ENCODE data around the gene FGFRL1.

FGFRL1 gene

DNA sequence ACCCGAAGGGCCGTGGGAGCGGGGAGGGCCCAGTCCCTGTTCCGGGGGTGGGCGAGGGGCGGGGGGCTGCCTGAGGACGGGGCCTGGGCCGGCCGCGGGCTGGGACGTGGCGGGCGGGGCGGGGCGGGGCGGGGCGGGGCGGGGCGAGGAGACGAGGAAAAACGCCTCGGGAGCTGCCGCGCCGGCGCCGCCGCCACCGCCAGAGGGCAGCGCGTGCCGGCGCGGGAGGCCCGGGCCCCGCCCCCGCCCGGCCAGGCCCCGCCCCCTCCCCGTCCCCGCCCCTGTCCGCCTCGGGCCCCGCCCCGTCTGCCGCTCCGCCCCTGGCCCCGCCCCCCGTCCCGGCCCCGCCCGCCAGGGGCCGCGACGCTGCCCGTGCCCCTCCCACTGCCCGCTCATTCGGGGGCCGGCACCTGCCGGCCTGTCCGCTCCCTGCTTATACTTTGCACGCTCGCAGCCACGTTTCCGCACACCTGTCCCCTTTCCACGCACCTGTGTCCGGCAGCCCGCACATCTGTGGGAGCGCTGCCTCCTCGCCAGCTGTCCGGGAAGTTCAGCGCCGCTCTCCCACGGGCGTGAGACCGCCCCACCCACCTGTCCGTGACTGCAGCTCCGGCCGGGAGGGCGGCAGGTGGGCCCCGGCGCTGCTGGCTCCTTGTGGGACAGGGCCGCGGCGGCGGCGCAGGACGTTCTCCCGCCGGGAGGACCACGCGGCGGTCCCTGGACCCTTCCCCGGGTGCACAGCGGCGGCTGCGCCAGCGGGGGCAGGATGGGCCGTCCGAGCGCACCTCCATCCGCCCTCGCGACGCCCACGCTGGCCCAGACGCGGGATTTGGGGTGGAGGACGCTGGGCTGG is 1.7 kb upstream of the FGFRL1 start:
- DNase-seq = peak; percentile 76

DNA sequence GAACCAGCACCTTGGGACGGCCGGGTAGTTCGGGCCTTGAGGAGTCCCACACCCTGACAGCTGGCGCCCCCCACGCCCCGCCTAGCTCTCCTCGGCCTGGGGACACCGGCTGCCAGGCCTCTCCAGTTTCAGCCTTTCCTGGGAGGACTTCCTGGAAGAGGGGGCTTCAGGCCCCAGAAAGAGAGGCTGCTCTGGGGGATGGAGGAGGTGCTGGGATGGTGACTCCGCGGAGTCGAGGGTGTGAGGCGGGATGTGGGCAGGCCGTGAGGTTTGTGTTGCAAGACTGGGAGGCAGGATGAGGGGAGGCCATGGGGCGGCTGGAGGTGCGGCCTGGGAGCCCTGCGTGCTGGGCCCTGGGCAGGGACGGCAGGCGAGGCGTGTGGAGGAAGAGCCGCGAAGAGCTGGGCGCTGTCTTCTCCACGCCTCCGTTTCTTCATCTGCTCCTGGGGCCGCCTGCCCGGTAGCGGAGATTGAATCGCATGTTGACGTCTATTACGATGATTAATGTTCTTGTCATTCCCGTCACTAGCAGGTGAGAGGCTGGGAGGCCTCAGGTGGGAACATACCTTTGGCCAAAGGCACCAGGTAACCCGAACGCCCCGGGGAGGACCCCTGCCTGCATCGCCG is 918 bp upstream of the FGFRL1 start:
- DNase-seq = peak; percentile 71

- no peak for DNase-seq
Measured at GRCh38 chr4:1011666-1012033, 224 bp downstream of the FGFRL1 start.

DNA sequence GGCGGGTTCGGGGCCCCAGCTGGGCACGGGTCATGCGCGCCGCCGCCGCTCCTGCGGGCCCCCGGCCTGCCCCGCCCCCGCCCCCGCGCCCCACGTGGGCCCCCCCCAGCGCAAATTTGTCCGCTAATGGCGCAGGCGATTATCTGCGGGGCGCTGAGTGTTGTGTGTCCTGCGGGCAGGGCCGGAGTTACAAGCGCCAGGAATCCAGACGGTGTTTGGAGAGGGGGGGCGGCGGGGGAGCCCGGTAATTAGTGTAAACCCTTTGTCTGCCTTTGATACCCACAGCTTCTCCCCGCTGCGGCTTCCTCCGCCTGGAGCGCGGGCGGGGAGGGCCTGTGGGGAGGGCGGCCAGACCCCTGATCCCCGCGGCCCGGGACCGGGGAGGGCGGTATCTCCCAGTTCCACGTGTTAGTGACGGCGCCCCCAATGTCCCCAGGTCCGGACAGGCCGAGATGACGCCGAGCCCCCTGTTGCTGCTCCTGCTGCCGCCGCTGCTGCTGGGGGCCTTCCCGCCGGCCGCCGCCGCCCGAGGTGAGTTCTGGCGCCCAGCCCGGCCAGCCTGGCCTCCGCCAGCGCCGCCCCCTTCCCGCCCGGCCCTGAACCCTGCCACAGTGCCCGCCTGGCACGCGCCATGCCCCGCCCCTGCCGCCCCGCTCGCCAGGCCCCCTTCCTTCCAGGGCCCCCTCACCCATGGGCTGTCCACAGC is 761 bp downstream of the FGFRL1 start:
- DNase-seq = no peak

- no peak for DNase-seq
Measured at GRCh38 chr4:1013225-1014073, 2.0 kb downstream of the FGFRL1 start.

DNA sequence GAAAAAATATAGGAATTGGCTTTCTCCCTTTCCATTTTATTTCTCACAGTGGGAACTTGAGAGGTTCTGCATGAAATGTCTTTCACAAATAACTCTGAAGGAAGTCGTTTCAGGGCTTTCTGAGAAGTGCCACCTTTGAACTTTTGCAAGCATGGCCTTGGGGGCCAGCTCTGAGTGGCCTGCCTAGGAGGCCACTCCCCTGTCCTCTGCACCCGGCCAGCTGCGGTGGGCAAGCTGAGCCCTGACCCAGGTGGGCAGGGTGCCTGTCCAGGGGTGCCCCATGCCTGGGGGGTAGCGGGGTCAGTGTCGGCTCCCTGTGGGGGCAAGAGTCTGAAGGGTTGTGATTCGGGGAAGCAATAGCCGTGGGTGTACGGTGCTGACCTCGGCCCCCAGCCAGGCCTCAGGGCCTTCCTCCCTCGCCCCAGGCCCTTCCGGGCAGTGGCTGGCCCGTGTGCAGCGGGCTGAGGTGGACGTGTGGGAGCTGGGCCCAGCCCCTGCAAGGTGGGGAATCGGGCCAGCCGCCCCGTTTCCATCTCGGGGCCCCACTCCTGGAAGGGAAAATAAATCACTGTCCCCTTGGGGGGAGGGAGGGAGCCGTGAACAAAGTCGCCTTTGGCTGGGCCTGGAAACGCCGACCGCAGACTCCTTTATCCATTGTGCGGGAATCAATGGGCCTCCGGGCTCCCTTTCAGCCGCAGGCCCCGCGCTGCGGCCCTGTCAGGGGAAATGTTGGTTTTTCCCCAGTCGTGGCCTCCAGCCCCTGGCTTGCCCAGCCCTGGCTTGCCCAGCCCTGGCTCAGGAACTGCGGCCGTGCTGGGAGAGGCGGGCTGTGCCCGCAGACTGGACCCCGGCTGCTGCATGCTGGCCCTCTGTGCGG is 3.1 kb downstream of the FGFRL1 start:
- no peak for DNase-seq

DNA sequence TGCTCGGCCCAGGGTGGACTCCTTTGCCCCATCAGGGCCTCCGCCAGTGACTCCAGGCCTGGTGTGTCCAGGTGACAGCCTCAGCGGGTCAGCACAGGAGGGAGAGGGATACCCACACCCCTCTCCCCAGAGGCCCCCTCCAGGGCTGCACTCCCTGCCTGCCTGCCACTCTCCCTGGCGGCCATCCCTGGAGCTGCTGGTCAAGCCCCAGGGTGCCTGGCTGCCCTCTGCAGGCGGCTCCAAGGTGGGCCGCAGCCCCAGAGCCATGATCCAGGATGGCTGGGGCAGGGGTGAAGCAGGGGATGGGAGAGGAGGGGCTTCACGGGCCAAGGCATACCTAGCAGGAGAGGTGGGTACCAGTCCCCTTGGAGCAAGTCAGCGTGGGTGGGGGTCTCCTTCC is 3.8 kb downstream of the FGFRL1 start:
- DNase-seq = no peak

DNA sequence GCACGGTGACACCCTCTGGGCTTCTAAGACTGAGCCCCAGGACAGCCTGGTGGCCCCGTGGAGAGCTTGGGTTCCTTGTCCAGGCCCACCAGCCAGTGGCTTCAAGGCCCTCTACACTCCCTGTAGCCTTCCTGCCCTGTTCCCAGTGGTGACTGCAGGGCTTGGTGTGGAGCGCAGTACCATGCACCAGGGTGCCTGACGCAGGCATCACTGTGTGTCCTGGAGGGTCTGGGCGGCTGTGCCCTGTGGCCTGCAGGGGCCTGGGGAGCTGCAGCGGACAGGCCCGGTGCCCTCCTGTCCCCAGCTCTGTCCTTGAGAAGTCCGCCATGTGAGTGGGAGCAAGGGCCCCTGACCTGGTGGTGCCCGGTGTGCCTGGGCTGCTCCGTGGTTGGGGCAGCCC is 4.3 kb downstream of the FGFRL1 start:
- no peak for DNase-seq

DNA sequence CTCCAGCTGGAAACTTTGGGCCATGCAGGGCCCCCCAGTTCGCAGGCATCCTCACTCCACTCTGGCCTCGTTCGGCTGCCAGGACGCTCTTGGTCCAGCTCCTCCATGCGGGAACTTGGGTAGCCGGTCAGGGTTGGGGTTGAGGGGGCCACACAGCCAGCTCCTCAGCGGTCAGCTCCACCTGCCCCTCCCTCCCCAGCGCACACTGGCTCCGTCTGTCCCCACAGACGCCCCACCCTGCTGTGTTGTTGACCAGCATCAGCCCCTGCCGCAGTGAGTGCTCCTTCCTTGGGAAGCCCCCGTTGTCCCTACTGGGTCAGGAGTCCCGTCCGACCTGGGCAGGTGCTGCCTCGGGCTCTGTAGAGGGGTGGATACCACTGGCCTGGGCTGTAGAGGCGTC is 5.8 kb downstream of the FGFRL1 start:
- no peak for DNase-seq

GRCh38 chr4:1017706-1018105 is 6.3 kb downstream of the FGFRL1 start:
- no peak for DNase-seq

DNA sequence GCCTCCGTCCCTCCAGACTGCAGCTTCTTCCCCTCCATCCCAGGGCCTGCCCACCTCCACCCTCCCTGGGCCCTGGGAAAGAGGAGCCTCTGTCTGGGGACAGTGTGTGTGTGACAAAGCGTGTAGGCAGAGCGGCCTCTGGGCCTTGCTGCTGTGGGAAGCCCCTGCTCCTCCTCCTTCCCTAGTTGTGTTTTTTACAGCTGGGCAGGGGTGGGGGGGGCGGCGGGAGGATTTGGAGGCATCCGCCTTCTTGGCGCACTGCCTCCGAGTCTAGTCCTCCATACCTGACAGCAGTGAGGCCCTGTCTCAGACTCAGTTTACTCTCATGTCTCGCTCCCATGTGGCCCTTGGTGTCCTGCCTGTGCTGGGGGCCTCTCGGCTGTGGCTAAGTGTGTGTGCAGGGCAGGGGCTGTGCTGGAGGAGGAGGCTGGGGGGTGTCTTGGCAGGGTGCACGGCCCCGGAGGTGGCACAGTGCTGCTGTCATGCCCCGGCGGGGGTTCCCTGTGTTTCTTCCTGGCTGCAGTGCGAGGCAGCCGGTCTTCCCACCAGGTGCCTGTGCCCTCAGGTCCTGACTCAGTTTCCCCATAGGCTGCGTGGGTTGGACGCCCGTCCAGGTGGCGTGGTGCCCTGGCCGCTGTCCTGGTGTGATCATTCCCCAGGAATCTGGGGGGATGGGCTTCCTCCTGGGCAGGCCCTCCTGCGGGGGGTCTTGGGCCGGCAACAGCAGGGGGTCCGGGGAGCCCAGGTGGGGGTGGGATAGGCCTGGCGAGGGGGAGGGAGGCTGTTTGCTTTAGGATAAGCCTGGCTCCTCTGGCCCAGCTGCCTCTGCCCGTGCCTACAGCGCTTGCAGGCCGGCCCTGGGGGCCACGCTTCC is 7.0 kb downstream of the FGFRL1 start:
- no peak for DNase-seq

- DNase-seq = no peak
Measured at GRCh38 chr4:1019320-1019719, 7.9 kb downstream of the FGFRL1 start.

GRCh38 chr4:1019729-1020470 is 8.5 kb downstream of the FGFRL1 start:
- no peak for DNase-seq

GRCh38 chr4:1021386-1022050 is 10.1 kb downstream of the FGFRL1 start:
- no peak for DNase-seq

GRCh38 chr4:1022051-1022738 is 10.8 kb downstream of the FGFRL1 start:
- DNase-seq = no peak

GRCh38 chr4:1022739-1023066 is 11.3 kb downstream of the FGFRL1 start:
- DNase-seq = no peak

- no peak for DNase-seq
Measured at GRCh38 chr4:1023075-1023640, 11.7 kb downstream of the FGFRL1 start.

DNA sequence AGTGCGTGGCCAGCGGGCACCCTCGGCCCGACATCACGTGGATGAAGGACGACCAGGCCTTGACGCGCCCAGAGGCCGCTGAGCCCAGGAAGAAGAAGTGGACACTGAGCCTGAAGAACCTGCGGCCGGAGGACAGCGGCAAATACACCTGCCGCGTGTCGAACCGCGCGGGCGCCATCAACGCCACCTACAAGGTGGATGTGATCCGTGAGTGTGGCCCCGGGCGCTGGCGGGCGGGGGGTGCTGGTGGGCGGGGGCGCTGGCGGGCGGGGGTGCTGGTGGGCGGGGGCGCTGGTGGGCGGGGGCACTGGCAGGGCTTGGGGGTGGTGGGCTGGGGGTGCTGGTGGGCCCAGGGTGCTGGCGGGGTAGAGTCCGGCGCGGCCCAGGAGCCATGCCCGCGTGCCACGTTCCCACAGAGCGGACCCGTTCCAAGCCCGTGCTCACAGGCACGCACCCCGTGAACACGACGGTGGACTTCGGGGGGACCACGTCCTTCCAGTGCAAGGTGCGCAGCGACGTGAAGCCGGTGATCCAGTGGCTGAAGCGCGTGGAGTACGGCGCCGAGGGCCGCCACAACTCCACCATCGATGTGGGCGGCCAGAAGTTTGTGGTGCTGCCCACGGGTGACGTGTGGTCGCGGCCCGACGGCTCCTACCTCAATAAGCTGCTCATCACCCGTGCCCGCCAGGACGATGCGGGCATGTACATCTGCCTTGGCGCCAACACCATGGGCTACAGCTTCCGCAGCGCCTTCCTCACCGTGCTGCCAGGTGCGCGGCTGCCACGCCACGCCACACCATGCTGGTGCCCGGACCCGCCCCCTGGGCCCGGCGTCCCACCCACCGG is 12.7 kb downstream of the FGFRL1 start:
- DNase-seq = no peak
